Midbrain (tissue), 1 donor: Measurements from ENCODE around the gene ITLN1.

Experiments
- DNase-seq: peaks from one replicate; lab custom pipeline; 2025; lab: John Stamatoyannopoulos, UW

The ITLN1 gene

GRCh38 chr1:160858097-160858496 lies 26.9 kb downstream of the ITLN1 start:
- no peak for DNase-seq

GRCh38 chr1:160855181-160855981 lies 29.6 kb downstream of the ITLN1 start:
- DNase-seq, result no peak

- DNase-seq, result no peak
Observed at GRCh38 chr1:160853754-160854153, 31.2 kb downstream of the ITLN1 start.

GRCh38 chr1:160853014-160853413 lies 32.0 kb downstream of the ITLN1 start:
- no peak for DNase-seq

DNA sequence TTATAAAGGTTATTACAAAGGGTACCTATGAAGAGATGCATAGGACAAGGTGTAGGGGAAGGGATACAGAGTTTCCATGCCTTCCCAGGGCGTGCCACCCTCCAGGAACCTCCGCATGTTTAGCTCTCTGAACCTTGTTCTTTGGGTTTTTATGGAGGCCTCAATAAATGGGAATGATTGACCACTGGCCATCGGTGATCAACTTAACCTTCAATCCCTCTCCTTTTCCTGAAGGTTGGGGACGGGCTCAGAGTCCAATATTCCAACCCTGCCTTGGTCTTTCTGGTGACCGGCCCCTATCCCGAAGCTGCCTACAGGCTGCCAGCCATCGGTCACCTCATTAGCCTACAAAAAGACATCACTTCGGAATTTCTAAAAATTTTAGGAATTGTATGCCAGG lies 34.0 kb downstream of the ITLN1 start:
- DNase-seq, result no peak

DNA sequence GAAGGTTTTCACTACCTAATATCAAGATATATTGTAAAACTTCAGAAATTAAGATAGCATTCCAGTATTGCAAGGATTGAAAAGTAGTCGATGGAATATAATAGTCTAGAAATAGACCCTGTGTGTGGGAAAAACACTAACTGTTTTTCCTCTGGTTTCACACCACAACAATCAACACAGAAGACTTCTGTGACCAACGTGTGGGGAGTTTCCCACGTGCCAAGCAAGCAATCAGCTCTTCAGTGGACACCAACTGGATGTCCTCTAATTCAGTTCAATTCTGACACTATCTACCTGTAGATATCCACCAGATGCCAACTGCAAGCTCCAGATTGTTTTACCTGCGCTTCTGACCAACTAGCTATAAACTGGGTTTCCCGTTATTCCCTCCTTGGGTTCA lies 34.4 kb downstream of the ITLN1 start:
- DNase-seq, result no peak

- DNase-seq, result no peak
Observed at GRCh38 chr1:160846281-160846680, 38.7 kb downstream of the ITLN1 start.

DNA sequence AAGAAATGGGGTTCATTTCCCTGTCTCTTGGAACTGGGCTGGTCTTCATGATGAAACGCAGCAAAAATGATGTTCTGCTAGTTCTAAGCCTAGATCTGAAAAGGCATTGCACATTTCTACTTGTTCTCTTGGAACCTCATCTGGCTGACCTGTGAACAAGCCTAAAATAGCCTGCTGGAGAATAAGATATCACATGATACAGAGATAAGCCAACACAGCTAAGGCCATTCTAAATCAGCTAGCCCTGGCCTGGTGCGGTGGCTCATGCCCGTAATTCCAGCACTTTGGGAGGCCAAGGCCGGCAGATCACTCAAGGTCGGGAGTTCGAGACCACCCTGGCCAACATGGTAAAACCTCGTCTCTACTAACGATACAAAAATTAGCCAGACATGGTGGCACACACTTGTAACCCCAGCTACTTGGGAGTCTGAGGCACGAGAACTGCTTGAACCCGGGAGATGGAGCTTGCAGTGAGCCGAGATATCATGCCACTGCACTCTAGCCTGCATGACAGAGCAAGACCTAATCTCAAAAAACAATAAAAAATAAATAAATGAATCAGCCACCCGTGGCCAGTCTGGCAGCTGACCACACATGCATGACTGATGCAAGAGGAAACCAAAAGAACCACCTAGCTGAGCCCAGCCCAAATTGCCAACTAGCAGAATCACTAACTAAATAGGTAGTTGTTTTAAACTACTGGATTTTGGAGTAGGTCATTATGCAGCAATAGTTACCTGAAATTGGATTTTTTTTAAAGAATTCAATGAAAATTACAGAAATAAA lies 40.3 kb downstream of the ITLN1 start:
- DNase-seq, result no peak

DNA sequence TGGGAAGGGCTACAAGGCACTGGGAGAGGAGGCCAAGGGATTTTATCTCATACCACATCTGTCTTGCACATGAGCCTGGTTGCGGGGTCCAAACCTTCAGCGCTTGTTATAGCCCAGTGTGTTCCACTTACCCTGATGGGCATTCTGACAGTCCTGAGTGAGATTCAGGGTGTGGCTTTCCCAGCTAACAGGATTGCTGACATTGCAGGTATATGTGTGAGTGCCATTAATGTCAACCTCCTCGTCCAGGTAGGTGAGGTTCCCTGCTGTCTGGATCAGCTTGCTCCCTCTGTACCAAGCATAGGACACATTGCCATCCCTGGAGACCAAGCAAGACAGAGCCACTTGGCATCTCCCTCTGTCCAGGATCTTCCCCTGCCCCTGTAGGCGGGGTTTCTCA lies 43.9 kb downstream of the ITLN1 start:
- no peak for DNase-seq

DNA sequence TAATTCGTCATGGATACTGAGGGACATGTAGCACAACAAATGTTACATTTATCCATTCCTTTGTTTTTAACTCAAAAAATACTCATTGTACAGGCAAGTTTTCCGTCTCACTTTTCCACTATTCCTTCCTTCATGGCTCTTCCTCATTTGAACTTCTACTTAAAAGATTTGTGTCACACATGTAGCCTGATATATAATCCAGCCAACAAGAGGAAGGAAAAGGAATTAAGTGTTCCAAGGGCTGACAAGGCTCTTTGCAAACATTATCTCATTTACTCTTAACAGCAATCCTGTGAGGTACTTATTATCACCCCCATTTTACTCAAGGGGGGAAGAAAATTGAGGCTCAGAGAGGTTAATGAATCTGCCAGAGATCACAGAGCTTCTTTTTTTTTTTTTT lies 45.2 kb downstream of the ITLN1 start:
- no peak for DNase-seq

DNA sequence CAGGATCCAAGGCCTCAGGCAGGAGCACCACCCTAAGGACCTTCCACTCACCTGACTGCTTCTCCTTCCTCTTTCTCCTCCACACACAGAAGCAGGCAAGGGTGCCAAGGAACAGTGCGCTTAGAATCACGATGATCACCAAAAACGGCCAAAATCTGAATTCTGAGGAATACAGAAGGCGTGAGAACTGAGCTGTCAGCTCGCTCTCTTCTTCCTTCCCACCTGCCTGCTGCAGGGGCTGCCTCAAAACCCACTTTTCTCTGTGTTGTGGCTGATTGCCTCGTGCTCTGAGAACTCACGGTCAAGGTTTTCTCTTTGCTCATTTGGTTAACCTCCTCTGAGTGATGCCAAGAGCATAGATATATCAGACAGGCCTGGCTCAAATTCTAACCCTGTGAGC lies 46.1 kb downstream of the ITLN1 start:
- DNase-seq, result no peak

DNA sequence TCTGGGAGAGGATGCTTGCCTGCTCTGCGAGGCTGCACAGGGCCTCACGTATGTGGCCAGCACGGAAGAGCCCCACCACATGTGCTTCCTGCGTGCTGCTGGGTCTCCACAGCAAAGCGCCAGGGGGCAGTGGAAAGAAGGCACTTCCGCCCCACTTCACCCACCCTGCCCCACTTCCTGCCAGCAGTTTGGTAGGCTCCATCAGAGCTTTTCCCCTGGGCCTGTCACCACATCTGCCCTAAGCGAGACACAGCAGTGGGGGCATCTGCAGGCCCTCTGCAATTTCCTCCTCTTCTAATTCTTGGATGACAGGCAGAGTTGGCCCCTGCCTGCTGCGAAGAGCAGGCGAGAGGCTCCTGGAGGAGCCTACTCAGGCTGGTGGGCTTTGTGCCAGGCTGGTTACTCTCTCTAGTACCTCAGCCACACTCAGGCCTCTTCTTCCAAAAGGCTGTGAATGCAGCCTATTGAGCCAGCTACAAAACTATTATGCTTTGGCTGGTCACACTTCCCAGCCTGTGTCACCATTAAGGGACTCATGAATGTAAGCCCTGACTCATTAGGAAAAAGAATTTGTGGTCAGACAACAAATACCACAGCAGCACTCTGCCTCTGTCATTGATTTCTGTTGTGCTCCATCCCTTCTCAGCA lies 47.3 kb downstream of the ITLN1 start:
- DNase-seq, result no peak

DNA sequence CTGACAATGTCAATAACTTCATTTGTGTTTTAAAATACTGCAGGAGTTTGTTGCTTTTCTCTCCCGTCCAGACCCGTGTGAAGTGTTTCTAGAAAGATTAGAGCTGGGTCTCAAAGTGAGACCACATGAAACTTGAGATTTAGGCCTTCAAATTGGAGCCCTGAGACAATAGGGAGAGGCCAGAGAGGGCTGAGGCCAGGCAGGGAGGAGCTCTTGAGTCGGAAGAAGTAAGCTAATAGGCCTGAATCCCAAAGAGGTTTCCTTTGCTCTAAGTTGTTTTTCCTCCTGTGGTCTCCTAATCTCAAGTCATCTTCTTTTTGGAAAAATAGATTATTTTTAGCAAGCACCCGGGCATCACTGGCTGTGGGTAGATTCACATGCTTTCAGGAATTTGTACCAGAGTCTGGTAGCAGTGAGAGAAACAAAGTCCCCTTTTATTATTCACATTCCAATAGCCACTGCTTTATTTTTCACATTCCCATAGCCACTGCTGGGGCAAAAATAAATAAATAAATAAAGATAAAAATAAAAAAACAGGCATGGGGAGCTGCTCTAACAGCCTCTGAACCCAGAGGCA lies 47.9 kb downstream of the ITLN1 start:
- DNase-seq, result no peak

GRCh38 chr1:160836561-160836960 lies 48.4 kb downstream of the ITLN1 start:
- DNase-seq, result no peak

DNA sequence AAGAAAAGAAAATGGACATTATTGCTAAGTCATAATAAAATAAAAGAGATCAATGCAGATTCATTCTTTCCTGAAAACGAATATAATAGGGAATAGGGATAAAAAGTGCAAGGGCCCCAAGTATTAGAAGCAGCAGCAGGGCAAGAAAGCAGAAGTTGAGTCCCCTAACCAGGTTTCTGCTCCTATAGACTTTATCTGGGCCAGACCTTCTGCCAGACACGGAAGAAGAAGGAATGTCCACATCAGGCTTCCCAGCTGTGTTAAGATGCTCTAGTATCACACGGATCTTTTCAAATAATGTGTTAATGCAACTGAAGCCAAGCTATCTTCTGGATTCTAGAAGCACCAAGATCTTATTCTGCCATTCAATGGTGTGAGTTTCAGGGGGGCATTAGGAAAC lies 49.2 kb downstream of the ITLN1 start:
- no peak for DNase-seq

GRCh38 chr1:160834945-160835565 lies 49.9 kb downstream of the ITLN1 start:
- peak; percentile 13 for DNase-seq

DNA sequence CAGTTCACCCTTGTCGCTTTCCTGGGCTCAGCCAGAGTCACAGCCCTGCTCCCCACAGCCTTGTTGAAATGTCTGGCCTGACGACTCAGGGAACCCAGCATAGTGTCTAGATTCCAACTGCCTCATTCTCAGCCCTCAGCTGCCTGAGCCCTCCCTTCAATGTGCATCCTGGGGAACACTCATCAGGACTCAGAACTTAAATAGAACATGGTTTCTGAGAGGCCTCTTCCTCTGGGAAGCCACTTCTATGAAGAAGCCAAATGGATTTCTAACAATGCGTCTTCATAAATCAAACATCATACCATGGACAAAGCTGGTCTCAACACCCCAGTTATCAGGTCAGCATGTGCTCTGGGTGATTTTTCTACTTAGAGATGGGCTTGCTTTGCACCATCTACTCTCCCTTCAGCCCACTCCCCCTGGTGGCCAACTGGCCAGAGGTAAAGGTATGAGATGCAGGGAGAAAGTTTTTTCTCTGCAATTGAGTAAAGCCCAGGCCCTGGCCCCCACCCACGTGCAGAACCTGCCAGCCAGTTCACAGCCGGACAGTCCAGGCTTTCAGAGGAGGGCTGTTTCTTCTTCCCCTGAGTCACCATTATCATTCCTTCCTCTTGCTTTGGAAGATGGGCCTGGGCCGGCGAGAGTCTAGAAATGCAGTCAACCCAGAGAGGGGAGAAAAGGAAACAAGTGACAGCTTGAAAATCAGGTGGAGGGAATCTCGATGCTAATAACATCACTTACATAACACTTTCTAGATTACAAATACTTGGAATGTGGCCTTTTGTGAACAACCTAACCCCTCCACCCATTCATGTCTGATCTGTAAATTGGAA lies 54.4 kb downstream of the ITLN1 start:
- DNase-seq, result no peak

DNA sequence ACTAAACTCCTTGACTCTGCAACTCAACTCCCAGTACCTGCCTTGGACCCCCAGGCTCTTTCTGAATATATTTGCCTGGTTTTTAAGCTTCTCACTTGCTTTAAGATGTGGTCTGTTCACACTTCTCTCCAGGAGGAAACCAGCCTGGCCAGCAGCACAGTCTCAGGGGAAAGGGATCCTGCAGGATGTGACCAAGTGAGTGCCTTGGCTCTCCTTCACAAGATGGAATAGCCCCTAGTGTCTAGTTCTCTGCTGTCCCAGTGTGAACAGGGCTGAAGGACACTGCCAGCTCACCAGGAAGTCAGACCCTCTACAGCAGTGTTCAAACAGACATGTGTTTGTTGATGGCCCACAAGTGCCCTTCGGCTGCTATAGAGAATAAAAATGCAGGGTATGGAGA lies 55.2 kb downstream of the ITLN1 start:
- no peak for DNase-seq

- DNase-seq, result no peak
Observed at GRCh38 chr1:160827418-160827817, 57.6 kb downstream of the ITLN1 start.

GRCh38 chr1:160826546-160826945 lies 58.4 kb downstream of the ITLN1 start:
- no peak for DNase-seq
